ENCODE results near the gene GNG2. TPM values are rescaled to one million over a fixed set of nuclear protein-coding genes. Genes with fewer than 3 reads are reported as not detected.

Gene GNG2
- total RNA-seq, 4 donors from 2014 or later, result 3.9 to 10.7 (median 7.3) TPM

GRCh38 chr14:52007637-52008036 lies 147.2 kb downstream of the GNG2 start:
- intact Hi-C loops (cut with DNase I), result no loop called here
- 80 to 90% methylated on average over 1 of the region's 1 CpG for WGBS, 2 donors
- peak overlapping the region in 2 of 3 donors; percentile 3 to 49 for H3K27ac ChIP-seq
- H3K36me3 ChIP-seq, result peaks cover 46 to 70% of the 10 kb centered on the region in 2 donors
- no peaks in the 10 kb centered on the region for H3K9me3 ChIP-seq
- DNase-seq, result no peak
- no peak overlapping the region for H3K4me3 ChIP-seq (replicated peaks in 1 of 3)
- no peaks in the 10 kb centered on the region for H3K27me3 ChIP-seq
- H3K4me1 ChIP-seq, result peaks cover 29 to 31% of the 10 kb centered on the region in 2 donors
- no peak for TF ChIP-seq POLR2A (IDR thresholded peaks at IDR 0.05)
- no peak for TF ChIP-seq CTCF (IDR thresholded peaks at IDR 0.05)

GRCh38 chr14:52008136-52008535 lies 147.7 kb downstream of the GNG2 start:
- DNase-seq, result no peak
- Histone ChIP-seq H3K4me3 (replicated peaks in 1 of 3) (no peak overlapping the region), H3K36me3 (peaks cover 46 to 68% of the 10 kb centered on the region in 2 donors), H3K9me3 (no peaks in the 10 kb centered on the region), H3K27me3 (no peaks in the 10 kb centered on the region), H3K27ac (no peak overlapping the region), H3K4me1 (peaks cover 29% of the 10 kb centered on the region in 2 donors)
- intact Hi-C loops (cut with DNase I), result no loop called here
- no peak for TF ChIP-seq POLR2A (IDR thresholded peaks at IDR 0.05)
- no peak for TF ChIP-seq CTCF (IDR thresholded peaks at IDR 0.05)
- WGBS, 2 donors, result 92 to 96% methylated on average over 4 of the region's 4 CpGs

GRCh38 chr14:52010173-52010693 lies 149.8 kb downstream of the GNG2 start:
- H3K4me1 ChIP-seq, result peaks cover 22 to 23% of the 10 kb centered on the region in 2 donors
- WGBS, 2 donors, result 78 to 79% methylated on average over 3 of the region's 3 CpGs

GRCh38 chr14:52011523-52011922 lies 151.1 kb downstream of the GNG2 start:
- Histone ChIP-seq H3K4me1 (peaks cover 16 to 19% of the 10 kb centered on the region in 2 donors), H3K4me3 (replicated peaks in 1 of 3) (no peak overlapping the region), H3K36me3 (peaks cover 39 to 63% of the 10 kb centered on the region in 2 donors), H3K9me3 (no peaks in the 10 kb centered on the region), H3K27me3 (no peaks in the 10 kb centered on the region), H3K27ac (peak overlapping the region in 1 of 3 donors; percentile 41)
- DNase-seq, result no peak
- 95 to 97% methylated on average over 9 of the region's 9 CpGs for WGBS, 2 donors
- intact Hi-C loops (cut with DNase I), result loop anchor here (10.0 kb wide), 1 partner anchor 53 kb away; the partner anchor contains the start of gene NID2
- no peak for TF ChIP-seq POLR2A (IDR thresholded peaks at IDR 0.05)
- no peak for TF ChIP-seq CTCF (IDR thresholded peaks at IDR 0.05)

More at GRCh38 chr14:52010173-52010693, 149.8 kb downstream of the GNG2 start:
- H3K4me3 ChIP-seq (replicated peaks in 1 of 3), result no peak overlapping the region
- TF ChIP-seq POLR2A (IDR thresholded peaks at IDR 0.05) (no peak), CTCF (IDR thresholded peaks at IDR 0.05) (no peak)
- intact Hi-C loops (cut with DNase I), result loop anchor here (10.0 kb wide), 1 partner anchor 55 kb away; the partner anchor contains the start of gene NID2
- H3K9me3 ChIP-seq, result no peaks in the 10 kb centered on the region
- peaks cover 52 to 65% of the 10 kb centered on the region in 2 donors for H3K36me3 ChIP-seq
- H3K27me3 ChIP-seq, result no peaks in the 10 kb centered on the region
- DNase-seq, result no peak
- H3K27ac ChIP-seq, result peak overlapping the region in 2 of 3 donors; percentile 32 to 35

- 69 to 76% methylated on average over 4 of the region's 4 CpGs for WGBS, 2 donors
- Histone ChIP-seq H3K9me3 (no peaks in the 10 kb centered on the region), H3K4me1 (peaks cover 5 to 9% of the 10 kb centered on the region in 2 donors), H3K4me3 (replicated peaks in 1 of 3) (no peak overlapping the region), H3K27me3 (no peaks in the 10 kb centered on the region), H3K27ac (peak overlapping the region in 1 of 3 donors; percentile 39), H3K36me3 (peaks cover 39 to 59% of the 10 kb centered on the region in 2 donors)
- intact Hi-C loops (cut with DNase I), result loop anchor here (10.0 kb wide), 1 partner anchor 52 kb away; the partner anchor contains the start of gene NID2
- TF ChIP-seq POLR2A (IDR thresholded peaks at IDR 0.05), result no peak
- TF ChIP-seq CTCF (IDR thresholded peaks at IDR 0.05), result no peak
- DNase-seq, result peak in 1 of 2 donors; percentile 12
These were observed 152.2 kb downstream of the GNG2 start for GRCh38 chr14:52012635-52013034.

Measured in thyroid gland (tissue), 4 donors.